SK-N-SH (cell line): ENCODE results near the gene KIF20B. TPM values are rescaled to one million over a fixed set of nuclear protein-coding genes. Genes with fewer than 3 reads are reported as not detected.

Experiments used
- CTCF ChIA-PET: fragments of 300-600, 350-600 bp; formaldehyde crosslinking; extraction: SDS; loops from one replicate; lab custom pipeline; 2021; lab: Yijun Ruan, JAX
- POLR2A ChIA-PET: fragments of 350-600 bp; sonication (Branson Sonifier 250); formaldehyde crosslinking; extraction: SDS; loops from one replicate; lab custom pipeline; 2020; ENCODE audit warnings: antibody characterized with exemption, inconsistent platforms; lab: Yijun Ruan, JAX
- DNase-seq: peaks from one replicate; pipeline ENCODE4 v3.0.0; 2012
- H2AFZ ChIP-seq: fragments of 200-600 bp; sonication (generic); 2 replicates; pipeline ENCODE4 v1.8.1; 2016; ENCODE audit warnings: antibody characterized with exemption, mild to moderate bottlenecking, low read depth
- H3F3A ChIP-seq: fragments of 200-600 bp; sonication (generic); replicated peaks from 2 replicates; pipeline ENCODE3; 2016; ENCODE audit warnings: antibody characterized with exemption, mild to moderate bottlenecking; ENCODE audit not compliant: insufficient read depth
- H3K27ac ChIP-seq, 2 experiments: fragments of 200-500 bp in 1 of 2; fragments of 200-600 bp in 1 of 2; sonication (Bioruptor generic) in 1 of 2; sonication (generic), shearing (Covaris generic) in 1 of 2; 2 replicates each; pipeline versions ENCODE4 v1.5.1 to v1.6.1; 2014 to 2016; ENCODE audit warnings: low read depth in 2 of 2, inconsistent platforms in 1 of 2, low read length in 1 of 2, mild to moderate bottlenecking in 1 of 2, mixed read lengths in 1 of 2
- H3K27me3 ChIP-seq: fragments of 200-600 bp; sonication (generic), shearing (Covaris generic); 2 replicates; pipeline ENCODE4 v1.6.1; 2016; ENCODE audit warnings: mixed run types; ENCODE audit not compliant: insufficient read depth
- H3K36me3 ChIP-seq, 2 experiments: fragments of 200-500 bp in 1 of 2; fragments of 200-600 bp in 1 of 2; sonication (Bioruptor generic) in 1 of 2; sonication (generic) in 1 of 2; replicated peaks in 1 of 2; 2 replicates each; pipeline versions ENCODE3 to v1.5.1; 2014 to 2016; ENCODE audit warnings: low read length in 1 of 2, mild to moderate bottlenecking in 1 of 2; ENCODE audit not compliant: insufficient read depth in 2 of 2, control insufficient read depth in 1 of 2
- H3K4me1 ChIP-seq, 2 experiments: fragments of 200-500 bp in 1 of 2; fragments of 200-600 bp in 1 of 2; sonication (Bioruptor generic) in 1 of 2; sonication (generic), shearing (Covaris generic) in 1 of 2; 2 replicates each; pipeline versions ENCODE4 v1.5.1 to v1.6.1; 2014 to 2016; ENCODE audit warnings: low read depth in 1 of 2, low read length in 1 of 2, mixed run types in 1 of 2; ENCODE audit not compliant: insufficient read depth in 2 of 2, control insufficient read depth in 1 of 2
- H3K4me2 ChIP-seq: fragments of 200-600 bp; sonication (generic), shearing (Covaris generic); 2 replicates; pipeline ENCODE4 v1.6.1; 2017; ENCODE audit warnings: mixed run types
- H3K4me3 ChIP-seq, 2 experiments: fragments of 200-500 bp in 1 of 2; fragments of 200-600 bp in 1 of 2; sonication (Bioruptor generic) in 1 of 2; sonication (generic), shearing (Covaris generic) in 1 of 2; 2 replicates each; pipeline versions ENCODE4 v1.5.1 to v1.8.1; 2014 to 2016; ENCODE audit warnings: low read depth in 2 of 2, inconsistent platforms in 1 of 2, low read length in 1 of 2, mild to moderate bottlenecking in 1 of 2, mixed read lengths in 1 of 2, moderate library complexity in 1 of 2
- H3K79me2 ChIP-seq: fragments of 200-600 bp; sonication (generic); 2 replicates; pipeline ENCODE4 v1.8.1; 2017; ENCODE audit warnings: mild to moderate bottlenecking; ENCODE audit not compliant: insufficient read depth
- H3K9ac ChIP-seq: fragments of 200-600 bp; sonication (generic); 2 replicates; pipeline ENCODE4 v1.6.1; 2017; ENCODE audit warnings: mixed run types
- H3K9me2 ChIP-seq: fragments of 200-600 bp; sonication (generic); 2 replicates; pipeline ENCODE4 v1.6.1; 2017; ENCODE audit warnings: mixed run types
- H3K9me3 ChIP-seq: fragments of 200-600 bp; sonication (generic); 2 replicates; pipeline ENCODE4 v1.6.1; 2017; ENCODE audit warnings: mixed run types, mild to moderate bottlenecking, moderate library complexity
- H4K20me1 ChIP-seq: fragments of 200-600 bp; sonication (generic); 2 replicates; pipeline ENCODE4 v1.6.1; 2017; ENCODE audit warnings: mild to moderate bottlenecking, mixed run types; ENCODE audit not compliant: insufficient read depth
- FOXJ3 ChIP-seq: sonication (generic); formaldehyde crosslinking; IDR thresholded peaks from 2 replicates; pipeline ENCODE4 v1.5.1; 2020; ENCODE audit warnings: mild to moderate bottlenecking, missing genetic modification reagents
- GABPA ChIP-seq: IDR thresholded peaks from 2 replicates; pipeline ENCODE4 v1.4.0; 2012; ENCODE audit warnings: low read depth, mild to moderate bottlenecking
- MXI1 ChIP-seq: IDR thresholded peaks from 2 replicates; pipeline ENCODE4 v1.6.1; 2012; ENCODE audit warnings: mild to moderate bottlenecking, low read depth, low read length, improper control_type of control experiment
- NFIC ChIP-seq: IDR thresholded peaks from 2 replicates; pipeline ENCODE4 v1.4.0; 2012; ENCODE audit warnings: borderline replicate concordance
- NRF1 ChIP-seq: IDR thresholded peaks from 2 replicates; pipeline ENCODE4 v1.6.1; 2012; ENCODE audit warnings: low read depth, mild to moderate bottlenecking, low read length
- POLR2AphosphoS5 ChIP-seq: IDR thresholded peaks from 2 replicates; pipeline ENCODE4 v1.6.1; 2012; ENCODE audit warnings: low read depth, low read length
- RAD21 ChIP-seq: IDR thresholded peaks from 2 replicates; pipeline ENCODE4 v1.6.1; 2012; ENCODE audit warnings: mild to moderate bottlenecking, low read length
- RCOR1 ChIP-seq: fragments of 150-350 bp; IDR thresholded peaks from 2 replicates; pipeline ENCODE4 v1.6.1; 2017; ENCODE audit warnings: antibody characterized with exemption, low read length
- REST ChIP-seq: IDR thresholded peaks from 2 replicates; pipeline ENCODE4 v1.6.1; 2012; ENCODE audit warnings: mild to moderate bottlenecking, low read depth, low read length, moderate library complexity
- SIN3A ChIP-seq: IDR thresholded peaks from 2 replicates; pipeline ENCODE4 v1.6.1; 2012; ENCODE audit warnings: low read depth, mild to moderate bottlenecking, low read length, moderate library complexity, borderline replicate concordance
- TCF12 ChIP-seq: IDR thresholded peaks from 2 replicates; pipeline ENCODE4 v1.4.0; 2012
- TEAD4 ChIP-seq: IDR thresholded peaks from 2 replicates; pipeline ENCODE4 v1.4.0; 2012; ENCODE audit warnings: mild to moderate bottlenecking, borderline replicate concordance; ENCODE audit not compliant: insufficient read depth
- YY1 ChIP-seq: IDR thresholded peaks from 2 replicates; pipeline ENCODE4 v1.4.0; 2012; ENCODE audit warnings: low read depth, mild to moderate bottlenecking
- WGBS: methylation state at CpG from one replicate; pipeline ENCODE4 v1.1.6; 2017; ENCODE audit warnings: low lambda C conversion rate; 5-methylcytosine and 5-hydroxymethylcytosine counted together
- polyA plus RNA-seq, 3 experiments: library from polyadenylated mRNA; depleted of rRNA; stranded (reverse); fragments of >200 nt; gene quantifications; 2 replicates each; pipeline ENCODE4 v1.2.3, GENCODE V29; 2012
- TF ChIP-seq, protein P1 (sequence below): IDR thresholded peaks from 2 replicates; pipeline ENCODE4 v1.4.0; 2012; ENCODE audit warnings: low read depth, borderline replicate concordance
- TF ChIP-seq, protein P2 (sequence below): fragments of 150-350 bp; IDR thresholded peaks from 2 replicates; pipeline ENCODE4 v1.6.1; 2016; ENCODE audit warnings: mild to moderate bottlenecking, low read depth, low read length

The KIF20B gene
- polyA plus RNA-seq, 1 of the 3 experiments (the other 2 are of a cell fraction), result 1.5 TPM

DNA sequence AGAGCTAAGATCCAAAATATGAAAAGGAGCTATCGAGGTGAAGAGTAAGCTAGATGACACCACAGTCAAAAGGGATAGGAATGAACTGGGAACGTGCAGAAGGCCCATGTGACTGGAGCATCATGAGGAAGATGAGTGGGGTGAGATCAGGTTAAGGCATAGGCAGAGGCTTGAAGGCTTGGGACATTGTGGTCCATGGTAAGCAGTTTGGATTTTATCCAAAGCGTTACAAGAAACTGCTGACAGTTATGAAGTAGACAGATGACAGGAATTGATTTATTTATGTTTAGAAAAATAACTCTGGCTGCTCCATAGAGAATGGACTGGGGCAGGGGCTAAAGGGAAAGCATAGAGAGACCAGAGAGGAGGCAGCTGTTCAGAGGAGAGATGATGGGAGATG is 38.2 kb upstream of the KIF20B start:
- CTCF ChIA-PET, result no interaction called here

More for the DNA sequence above, 38.2 kb upstream of the KIF20B start:
- Histone ChIP-seq H3K9me3 (no peaks in the 10 kb centered on the region), H2AFZ (no peak overlapping the region), H3K9me2 (no peaks in the 10 kb centered on the region), H3K27me3 (no peaks in the 10 kb centered on the region)
- no peak for DNase-seq
- TF ChIP-seq RCOR1 (no peak), RAD21 (no peak), YY1 (no peak), POLR2AphosphoS5 (no peak), REST (no peak), TCF12 (no peak), MXI1 (no peak), GABPA (no peak), SIN3A (no peak), NRF1 (no peak), TEAD4 (no peak), FOXJ3 (CRISPR knock-in tag) (no peak), NFIC (no peak)
- TF ChIP-seq, protein P1, sequence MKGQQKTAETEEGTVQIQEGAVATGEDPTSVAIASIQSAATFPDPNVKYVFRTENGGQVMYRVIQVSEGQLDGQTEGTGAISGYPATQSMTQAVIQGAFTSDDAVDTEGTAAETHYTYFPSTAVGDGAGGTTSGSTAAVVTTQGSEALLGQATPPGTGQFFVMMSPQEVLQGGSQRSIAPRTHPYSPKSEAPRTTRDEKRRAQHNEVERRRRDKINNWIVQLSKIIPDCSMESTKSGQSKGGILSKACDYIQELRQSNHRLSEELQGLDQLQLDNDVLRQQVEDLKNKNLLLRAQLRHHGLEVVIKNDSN, result no peak
- TF ChIP-seq, protein P2, sequence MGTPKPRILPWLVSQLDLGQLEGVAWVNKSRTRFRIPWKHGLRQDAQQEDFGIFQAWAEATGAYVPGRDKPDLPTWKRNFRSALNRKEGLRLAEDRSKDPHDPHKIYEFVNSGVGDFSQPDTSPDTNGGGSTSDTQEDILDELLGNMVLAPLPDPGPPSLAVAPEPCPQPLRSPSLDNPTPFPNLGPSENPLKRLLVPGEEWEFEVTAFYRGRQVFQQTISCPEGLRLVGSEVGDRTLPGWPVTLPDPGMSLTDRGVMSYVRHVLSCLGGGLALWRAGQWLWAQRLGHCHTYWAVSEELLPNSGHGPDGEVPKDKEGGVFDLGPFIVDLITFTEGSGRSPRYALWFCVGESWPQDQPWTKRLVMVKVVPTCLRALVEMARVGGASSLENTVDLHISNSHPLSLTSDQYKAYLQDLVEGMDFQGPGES, result no peak
- TF ChIP-seq, all 33 proteins: peak for 0
- Histone ChIP-seq H3K9ac (no peak overlapping the region), H3K4me3 (no peak overlapping the region), H3K4me1 (peaks cover 3 to 4% of the 10 kb centered on the region in 2 experiments; a peak in 2 of 4 replicates), H3K36me3 (no peaks in the 10 kb centered on the region), H4K20me1 (no peaks in the 10 kb centered on the region), H3K27ac (no peak overlapping the region), H3F3A (peaks cover 9% of the 10 kb centered on the region), H3K79me2 (no peaks in the 10 kb centered on the region), H3K4me2 (no peak overlapping the region)
- POLR2A ChIA-PET, result interaction anchor here (1.4 kb wide), 1 partner anchor 19 kb away, joined by 4 read pairs; no protein-coding TSS in a partner anchor
- 61% methylated on average over 3 of the region's 3 CpGs for WGBS
